ENCODE measurements around the gene NAA60.
A peak's percentile ranks its signal among the peaks of the same experiment; 100 is the strongest.

NAA60 gene

GRCh38 chr16:3465301-3465700, 21.8 kb downstream of the NAA60 start:
- no peak overlapping the region for H3K27ac ChIP-seq
- no peak for TF ChIP-seq ZFX (IDR thresholded peaks at IDR 0.05; ENCODE audit: borderline replicate concordance)

DNA sequence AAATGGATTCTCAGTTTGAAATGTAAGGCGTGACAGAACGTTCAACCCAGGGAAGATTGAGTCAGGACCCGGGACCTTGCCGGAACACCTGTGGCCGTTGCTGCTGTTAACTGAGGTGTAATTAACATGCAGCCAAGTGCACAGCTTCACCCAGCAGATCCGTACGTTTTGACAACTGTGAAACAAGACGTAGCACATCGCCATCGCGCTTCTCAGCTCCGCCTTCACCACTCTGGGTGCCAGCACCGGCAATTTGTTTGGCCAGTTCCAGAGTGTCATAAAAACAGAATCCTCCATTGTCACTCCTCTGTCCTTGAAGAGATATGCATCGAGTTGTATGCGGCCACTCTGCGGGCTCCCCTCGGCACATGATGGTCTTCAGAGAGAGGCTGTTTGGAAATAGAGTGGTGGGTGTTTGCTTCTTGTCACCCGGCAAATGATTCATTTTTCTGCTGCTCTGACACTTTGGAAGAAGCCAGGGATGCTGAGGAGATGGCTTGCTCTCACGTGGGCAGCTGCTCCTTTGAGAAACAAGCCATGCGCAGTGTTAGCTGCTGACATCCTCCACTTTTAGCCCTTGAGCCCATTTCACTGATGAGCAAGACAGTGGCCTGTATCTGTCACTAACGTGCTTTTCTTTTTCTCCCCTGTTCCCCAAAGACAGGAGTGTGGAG, 22.6 kb downstream of the NAA60 start:
- H3K27ac ChIP-seq: no peak overlapping the region
- TF ChIP-seq ZFX (IDR thresholded peaks at IDR 0.05; ENCODE audit: borderline replicate concordance) (no peak), CTCF (IDR thresholded peaks at IDR 0.05) (no peak)

GRCh38 chr16:3467182-3467581, 23.7 kb downstream of the NAA60 start:
- TF ChIP-seq ZFX (IDR thresholded peaks at IDR 0.05; ENCODE audit: borderline replicate concordance) (no peak), CTCF (IDR thresholded peaks at IDR 0.05) (no peak)
- H3K27ac ChIP-seq: peak overlapping the region; percentile 54; the same call in 1 of the 2 replicates

DNA sequence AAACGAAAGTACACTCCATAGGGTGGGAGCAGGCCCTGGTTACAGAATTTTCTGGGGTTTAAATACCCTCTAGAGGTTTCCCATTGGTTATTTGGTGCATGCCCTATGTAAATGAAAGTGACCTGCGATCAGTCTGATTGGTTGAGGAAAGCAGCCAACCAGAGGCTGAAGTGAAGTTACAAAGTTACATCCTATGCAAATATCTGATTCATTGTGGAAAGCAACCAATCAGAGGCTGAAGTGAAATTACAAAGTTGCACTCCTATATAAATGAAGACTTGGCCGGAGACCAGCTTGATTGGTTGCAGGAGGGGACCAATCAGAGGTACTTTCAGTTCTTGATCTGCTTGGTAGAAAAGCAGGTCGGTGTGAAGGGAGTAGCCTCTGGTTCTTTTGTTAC, 24.4 kb downstream of the NAA60 start:
- peak overlapping the region; percentile 54 for H3K27ac ChIP-seq
- no peak for TF ChIP-seq ZFX (IDR thresholded peaks at IDR 0.05; ENCODE audit: borderline replicate concordance)
- TF ChIP-seq CTCF (IDR thresholded peaks at IDR 0.05): no peak

- peak overlapping the region; percentile 54 for H3K27ac ChIP-seq
- no peak for TF ChIP-seq ZFX (IDR thresholded peaks at IDR 0.05; ENCODE audit: borderline replicate concordance)
- TF ChIP-seq CTCF (IDR thresholded peaks at IDR 0.05): no peak
Observed at GRCh38 chr16:3468501-3468900, 25.0 kb downstream of the NAA60 start.

DNA sequence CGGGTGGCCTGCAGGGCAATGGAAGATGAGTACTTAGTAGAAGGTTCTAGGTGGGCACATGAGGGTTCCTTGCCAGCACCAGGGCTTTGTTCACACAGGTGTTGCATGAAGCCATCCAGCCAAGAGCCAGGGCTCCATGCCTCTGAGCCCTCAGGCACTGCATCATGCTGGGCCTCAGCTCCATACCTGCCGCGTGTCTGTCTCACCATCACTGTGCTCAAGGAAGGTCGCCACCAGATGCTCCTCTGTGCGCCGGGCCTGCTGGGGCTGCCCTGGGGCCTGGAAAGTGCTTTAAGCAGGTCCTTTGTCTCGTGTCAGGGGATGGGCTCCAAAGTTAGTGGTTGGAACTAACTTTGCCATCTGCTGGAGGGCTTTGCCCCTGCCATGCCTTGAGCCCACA, 26.3 kb downstream of the NAA60 start:
- no peak overlapping the region for H3K27ac ChIP-seq
- no peak for TF ChIP-seq ZFX (IDR thresholded peaks at IDR 0.05; ENCODE audit: borderline replicate concordance)

DNA sequence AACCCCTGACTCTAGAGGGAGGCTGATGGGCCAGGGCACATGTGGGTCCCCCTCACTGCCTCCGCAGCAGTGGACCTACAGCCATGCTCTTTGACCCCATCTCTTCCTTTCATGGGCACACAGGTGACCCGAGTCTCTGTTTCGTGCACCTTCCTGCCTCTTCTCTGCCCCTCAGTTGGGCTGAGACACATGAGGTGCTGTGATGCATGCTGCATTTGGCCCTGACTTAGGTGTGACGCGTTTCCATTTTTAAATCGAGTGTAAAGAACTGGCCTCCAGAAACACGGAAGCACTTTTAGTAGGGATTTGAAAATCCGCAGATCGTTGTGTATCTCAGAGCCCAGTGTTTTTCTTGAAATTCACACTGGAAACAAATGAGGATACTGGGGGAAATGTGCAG, 27.2 kb downstream of the NAA60 start:
- no peak for TF ChIP-seq ZFX (IDR thresholded peaks at IDR 0.05; ENCODE audit: borderline replicate concordance)
- H3K27ac ChIP-seq: no peak overlapping the region

DNA sequence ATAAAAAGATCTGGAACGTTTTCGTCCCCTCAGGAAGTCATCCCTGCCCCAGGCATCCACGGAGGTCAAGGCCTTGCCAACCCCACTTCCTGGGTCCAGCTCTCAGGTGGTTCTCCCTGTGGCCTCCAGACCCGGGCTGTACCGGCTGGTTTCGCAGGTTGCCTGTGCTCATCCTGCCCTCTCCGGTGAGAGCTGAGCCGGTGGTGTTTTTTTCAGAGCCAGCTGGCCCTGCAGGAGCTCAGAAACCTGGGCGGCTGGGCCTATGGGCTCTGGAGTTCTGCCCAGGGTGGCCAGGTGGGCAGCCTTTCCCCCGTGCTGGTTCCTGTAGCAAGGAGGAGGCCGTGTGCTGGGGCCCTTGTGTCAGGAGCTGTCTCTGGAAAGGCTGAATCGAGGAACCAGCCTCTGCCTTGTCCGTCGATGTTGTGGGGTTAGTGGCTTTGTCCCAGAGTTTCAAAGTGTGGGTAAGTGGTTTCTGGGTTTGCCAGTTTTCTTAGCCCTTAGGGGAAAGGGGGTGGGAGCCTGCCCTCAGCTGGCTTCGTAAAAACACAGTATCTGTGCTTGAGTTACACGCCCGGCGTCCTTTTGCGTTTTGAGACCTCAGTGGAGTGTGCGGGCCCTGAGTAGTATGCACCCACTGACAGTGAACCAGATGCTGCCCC, 28.2 kb downstream of the NAA60 start:
- TF ChIP-seq CTCF (IDR thresholded peaks at IDR 0.05) (no peak), ZFX (IDR thresholded peaks at IDR 0.05; ENCODE audit: borderline replicate concordance) (no peak)
- H3K27ac ChIP-seq: no peak overlapping the region

Data from 22Rv1 (cell line).